HG02943 (cell line): Measurements from ENCODE around the gene OGFOD3.
"Not testable (repeated sequence)": the region's sequence is repeated elsewhere in the genome, so short reads cannot be mapped to it uniquely, and the experiment has no call there.

ENCODE experiments used
- ATAC-seq: cut with Tn5 transposase; IDR thresholded peaks from one replicate; pipeline ENCODE4 v1.9.1; 2021; ENCODE audit warnings: mild to moderate bottlenecking, low read depth, moderate library complexity; ENCODE audit not compliant: unreplicated experiment

OGFOD3 gene

DNA sequence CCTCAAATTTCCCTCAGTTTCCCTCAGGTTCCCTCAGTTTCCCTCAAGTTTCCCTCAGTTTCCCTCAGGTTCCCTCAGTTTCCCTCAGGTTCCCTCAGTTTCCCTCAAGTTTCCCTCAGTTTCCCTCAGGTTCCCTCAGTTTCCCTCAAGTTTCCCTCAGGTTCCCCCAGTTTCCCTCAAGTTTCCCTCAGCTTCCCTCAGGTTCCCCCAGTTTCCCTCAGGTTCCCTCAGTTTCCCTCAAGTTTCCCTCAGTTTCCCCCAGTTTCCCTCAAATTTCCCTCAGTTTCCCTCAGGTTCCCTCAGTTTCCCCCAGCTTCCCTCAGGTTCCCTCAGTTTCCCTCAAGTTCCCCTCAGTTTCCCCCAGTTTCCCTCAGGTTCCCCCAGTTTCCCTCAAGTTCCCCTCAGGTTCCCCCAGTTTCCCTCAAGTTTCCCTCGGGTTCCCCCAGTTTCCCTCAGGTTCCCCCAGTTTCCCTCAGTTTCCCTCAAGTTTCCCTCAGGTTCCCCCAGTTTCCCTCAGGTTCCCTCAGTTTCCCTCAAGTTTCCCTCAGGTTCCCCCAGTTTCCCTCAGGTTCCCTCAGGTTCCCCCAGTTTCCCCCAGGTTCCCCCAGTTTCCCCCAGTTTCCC is 58.8 kb downstream of the OGFOD3 start:
- ATAC-seq: not testable (repeated sequence)

DNA sequence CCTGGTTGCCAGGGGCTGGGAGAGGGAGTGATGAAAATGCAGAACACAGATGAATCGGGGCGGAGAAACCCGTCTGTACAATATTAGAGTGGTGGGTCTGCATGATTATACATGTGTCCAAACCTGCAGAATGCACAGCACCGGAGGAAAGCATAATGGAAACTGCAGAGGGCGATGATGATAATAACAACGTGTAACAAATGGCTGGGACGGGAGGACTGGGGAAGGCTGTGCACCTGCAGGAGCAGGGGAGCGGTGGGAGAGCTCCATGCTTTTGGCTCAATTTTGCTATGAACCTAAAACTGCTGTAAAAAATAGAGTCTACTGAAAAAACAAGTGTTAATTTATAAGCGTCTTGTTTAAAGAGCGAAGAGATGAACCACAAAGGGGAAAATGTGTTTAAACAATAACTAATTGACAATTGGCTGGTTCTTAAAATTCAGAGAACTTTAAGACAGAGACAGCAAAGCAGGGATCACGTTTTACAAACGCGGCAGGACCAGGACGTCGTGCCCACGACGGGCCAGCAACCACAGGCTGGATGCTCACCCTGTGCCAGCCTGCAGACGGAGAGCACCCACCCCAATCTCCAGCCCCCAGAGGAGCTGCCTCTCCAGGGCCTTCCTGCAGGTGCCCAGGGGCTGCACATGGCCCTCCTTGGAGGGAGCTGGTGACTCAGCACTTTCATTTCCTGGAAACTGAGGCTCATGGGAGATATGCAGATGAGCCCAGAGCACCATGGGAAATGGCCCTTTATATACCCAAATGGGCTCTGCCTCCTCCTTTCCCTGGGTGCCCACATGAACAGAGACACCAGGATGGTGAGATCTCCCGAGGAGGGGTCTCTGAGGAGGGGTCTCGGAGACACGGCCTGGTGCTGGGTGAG is 59.7 kb downstream of the OGFOD3 start, which contains the start of gene TEX19:
TEX19 (plus strand) TSS at position 783 of the 886 bp plus-strand sequence. CDS start 2,904 bp downstream, outside the sequence.
- no peak for ATAC-seq

DNA sequence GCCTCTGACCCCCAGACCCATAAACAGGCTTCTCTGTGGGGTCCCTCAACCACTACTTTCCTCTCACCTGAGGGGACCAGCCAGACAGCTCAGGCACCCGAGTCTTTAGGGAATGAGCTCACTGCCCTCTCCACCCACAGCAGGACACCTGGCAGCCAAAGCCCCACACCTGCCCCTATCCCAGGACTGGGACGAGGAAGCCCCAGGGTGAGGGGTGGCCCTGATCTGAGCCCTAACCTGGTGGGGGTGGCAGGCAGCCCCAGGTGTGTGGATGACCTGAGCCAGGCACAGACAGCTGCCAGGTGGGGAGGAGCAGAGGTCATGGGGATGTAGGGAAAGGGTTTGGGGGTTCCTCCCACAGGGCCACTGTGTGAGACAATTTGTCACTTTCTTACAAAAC is 61.0 kb downstream of the OGFOD3 start:
- ATAC-seq: no peak

DNA sequence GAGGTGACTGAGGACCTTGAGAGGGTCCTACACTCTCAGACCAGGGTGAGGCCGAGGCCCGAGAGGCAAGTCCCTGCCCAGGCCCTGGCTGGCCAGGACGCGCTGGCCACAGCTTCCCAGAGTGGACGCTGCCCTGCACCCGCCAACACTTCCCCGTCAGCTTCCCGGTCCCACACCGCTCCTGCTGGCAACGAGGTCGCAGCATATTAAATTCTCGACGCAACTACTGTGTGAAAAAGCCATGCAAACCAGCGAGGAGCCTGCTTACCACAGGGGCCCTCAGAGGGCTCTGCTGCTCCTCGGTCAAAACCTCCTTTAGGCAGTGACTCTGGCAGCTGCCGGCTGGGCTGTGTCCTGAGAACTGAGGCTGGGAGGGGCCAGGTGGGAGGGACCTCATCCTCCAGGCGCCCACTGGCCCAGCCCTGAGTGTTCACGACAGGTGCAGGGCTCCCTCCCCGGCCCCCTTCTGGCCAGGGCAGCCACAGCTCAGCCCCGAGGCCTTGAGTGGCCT is 61.5 kb downstream of the OGFOD3 start:
- ATAC-seq: no peak

DNA sequence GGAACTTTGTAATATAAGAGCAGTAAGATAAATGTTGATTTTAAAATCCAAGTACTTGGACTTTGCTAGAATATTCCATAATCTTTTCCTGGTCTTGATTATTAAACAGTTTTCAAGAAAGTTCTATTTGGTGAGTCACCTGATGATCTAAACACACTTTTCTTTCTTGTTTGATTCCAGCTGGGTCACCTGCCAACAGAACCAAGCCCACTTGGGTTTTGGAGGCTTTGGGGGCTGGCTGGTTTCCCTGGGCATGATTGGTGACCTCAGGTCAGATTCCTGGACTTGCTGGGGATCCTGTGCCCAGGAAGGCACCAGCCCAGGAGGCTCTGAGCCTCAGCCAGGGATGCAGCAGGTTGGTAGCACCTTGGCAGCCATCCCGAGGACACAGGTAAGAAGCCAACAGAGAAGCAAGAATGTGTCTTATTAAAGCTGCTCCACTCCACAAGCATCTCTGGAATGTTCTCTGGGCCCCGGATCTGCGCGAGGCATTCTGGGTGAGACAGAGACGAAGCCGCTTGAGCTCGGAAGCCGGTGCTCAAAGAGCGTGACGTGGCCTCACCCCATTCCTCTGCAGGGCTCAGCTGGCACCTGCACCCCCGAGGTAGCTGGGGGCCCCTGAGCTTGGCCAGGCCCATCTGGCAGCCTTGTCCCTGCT is 62.5 kb downstream of the OGFOD3 start:
- ATAC-seq: no peak

DNA sequence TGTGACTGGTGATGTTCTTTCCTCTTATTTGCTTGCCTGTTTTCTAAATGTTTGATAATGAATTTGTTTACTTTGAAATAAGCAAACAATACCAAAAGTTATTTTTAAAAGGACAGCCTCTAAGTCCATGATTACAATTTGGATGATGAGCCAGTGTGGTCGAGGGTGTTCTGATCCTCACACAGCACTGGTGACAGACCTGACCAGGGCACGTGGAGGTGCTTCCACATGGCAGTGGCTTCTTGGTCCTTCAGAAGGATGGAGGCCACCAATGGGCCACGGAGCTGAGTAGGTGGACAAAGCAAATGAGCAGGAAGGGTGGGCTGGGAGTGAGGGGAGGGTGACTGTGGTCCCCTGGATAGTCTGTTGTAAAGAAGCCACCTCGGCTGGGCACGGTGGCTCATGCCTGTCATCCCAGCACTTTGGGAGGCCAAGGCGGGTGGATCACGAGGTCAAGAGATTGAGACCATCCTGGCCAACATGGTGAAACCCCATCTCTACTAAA is 63.5 kb downstream of the OGFOD3 start:
- ATAC-seq: no peak

DNA sequence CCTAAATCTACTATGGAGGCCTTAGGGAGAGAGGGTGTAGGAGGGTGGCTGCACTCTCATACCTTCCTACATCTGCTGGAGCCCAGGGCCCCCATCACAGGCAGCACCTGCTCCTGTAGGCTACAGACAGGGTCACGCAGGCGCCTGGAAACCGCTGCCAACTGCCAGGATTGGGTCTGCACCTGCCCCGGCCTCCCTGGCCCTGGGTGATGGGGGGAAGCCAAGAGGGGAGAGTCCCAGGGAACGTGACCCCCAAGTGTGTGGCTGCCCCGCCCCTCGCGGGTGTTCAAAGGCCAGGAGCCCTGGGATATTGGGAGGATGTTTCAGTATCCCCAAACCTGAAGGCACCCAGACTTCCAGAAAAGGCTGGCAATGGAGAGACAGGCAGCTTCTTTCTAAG is 64.9 kb downstream of the OGFOD3 start:
- ATAC-seq: no peak

DNA sequence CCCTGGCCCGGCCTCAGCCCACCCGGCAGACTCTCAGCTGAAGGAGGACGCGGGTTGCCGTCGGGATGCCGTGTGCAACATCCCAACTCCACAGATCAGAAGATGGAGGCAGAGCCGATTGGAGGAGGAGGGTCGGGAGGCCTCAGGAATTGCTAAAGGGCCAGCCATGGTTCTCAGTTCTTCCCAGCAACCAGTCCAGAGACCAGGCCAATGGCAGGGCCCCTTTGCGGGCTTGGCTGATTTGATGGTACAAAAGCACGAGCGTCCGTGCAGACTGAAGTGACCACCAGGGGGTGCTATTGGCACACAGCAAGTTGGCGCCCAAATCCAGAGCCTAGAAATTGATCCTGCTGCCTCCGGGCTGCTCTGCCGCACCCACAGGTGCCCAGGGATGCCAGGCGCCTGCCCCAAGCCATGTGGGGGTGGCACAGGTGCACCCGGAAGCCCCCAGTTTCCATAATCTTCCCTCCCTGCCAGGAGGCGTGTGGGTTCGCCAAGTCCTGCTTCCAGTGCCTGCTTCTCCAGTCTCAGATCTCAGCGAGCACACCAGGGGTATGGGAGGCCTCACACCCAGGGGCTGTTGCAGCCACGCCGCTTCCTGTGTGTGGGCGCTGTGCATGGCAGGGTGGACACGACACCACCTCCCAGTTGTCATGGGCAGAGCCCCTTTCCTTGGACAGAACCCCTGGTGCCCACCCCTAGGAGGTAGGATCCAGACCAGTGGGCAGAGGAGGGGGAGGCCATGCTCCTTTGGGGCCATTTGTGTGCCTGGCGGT is 66.5 kb downstream of the OGFOD3 start:
- ATAC-seq: no peak

DNA sequence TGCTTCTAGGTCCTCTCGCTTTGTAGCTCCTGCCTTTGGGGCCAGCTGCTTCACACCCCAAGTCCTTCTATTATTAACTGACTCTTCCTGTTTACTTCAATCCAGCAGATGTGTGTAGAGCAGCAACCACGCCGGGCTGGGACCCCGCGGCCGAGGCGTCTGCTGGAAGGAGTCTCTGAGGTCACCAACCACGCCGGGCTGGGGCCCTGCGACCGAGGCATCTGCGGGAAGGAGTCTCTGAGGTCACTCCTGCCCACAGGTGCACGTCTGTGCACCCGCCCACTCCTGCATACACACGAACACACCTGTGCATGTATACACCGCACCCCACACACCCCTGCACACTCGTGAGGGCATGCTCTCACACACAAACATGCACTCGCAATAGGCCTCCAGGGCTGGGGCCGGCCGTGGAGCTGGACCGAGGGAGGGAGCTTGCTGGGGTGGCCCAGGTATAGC is 67.1 kb downstream of the OGFOD3 start:
- ATAC-seq: no peak

DNA sequence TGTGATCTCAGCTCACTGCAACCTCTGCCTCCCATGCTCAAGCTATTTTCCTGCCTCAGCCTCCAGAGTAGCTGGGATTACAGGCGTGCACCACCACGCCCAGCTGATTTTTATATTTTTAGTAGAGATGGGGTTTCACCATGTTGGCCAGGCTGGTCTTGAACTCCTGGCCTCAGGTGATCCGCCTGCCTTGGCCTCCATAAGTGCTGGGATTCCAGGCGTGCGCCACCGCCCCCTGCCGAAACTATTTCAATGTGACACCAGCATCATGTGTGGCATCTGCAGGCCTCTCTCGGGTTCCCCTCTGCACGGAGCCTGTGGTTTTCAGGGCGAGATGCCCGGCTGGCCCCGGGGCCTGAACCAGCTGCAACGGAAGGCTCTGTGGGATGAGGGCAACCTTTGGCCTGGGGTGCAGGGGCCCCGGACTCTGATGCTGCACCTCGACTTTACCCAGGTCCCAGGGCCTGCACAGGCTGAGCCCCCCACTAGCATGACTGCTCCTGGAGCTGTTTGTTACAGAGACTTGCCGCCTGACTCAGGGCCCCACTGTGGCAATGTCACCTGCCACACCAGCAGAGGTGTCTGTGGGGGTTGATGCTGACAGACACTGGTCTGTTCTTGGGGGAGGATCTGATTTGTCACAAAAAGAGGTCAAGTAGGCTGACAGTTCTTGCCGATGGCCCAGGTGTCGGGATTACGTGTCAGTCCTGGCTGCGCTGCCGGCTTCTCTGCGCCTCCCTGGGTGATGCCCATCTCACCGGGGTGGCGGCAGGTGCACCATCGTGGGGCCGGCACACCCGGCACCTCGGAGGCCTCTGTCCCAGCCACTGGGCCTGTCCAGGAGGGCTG is 68.0 kb downstream of the OGFOD3 start:
- no peak for ATAC-seq

DNA sequence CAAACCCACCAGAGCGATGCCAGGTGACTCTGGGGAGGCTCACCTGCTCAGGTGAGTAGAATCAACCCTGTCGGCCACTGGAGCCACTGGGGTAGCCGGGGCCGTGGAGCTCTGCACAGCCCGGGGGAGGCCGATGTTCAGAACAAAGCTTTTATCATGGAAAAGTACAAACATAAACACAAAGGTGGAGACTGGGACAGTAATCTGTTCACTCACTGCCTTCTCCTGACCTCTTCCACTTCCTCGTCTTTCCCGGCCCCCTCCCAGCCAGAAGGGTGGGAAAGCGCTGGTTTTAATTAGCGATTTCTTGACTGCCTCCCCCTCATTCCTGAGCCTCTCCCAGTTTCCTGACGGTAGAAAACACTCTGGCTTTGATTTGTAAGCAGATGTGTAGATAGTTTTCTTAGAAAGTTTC is 69.1 kb downstream of the OGFOD3 start:
- ATAC-seq: no peak

DNA sequence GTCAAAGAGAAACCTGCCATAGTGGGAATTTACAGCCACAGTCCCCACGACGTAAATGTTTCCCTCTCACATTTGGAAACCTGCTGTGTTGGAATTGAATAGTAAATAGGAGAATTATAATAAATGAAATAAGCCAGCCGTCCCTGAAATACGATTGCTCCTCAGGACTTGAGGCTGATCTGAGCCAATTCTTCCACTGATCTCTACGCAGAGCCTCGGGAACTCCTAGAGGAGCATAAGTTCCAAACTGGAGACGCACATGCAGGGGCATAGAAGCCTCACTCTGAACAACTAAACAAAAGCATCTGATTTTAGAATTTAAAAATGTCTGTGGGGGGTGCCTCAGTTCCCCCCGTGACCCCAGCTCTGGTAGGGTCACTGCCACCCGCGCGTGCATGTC is 69.5 kb downstream of the OGFOD3 start:
- ATAC-seq: no peak

DNA sequence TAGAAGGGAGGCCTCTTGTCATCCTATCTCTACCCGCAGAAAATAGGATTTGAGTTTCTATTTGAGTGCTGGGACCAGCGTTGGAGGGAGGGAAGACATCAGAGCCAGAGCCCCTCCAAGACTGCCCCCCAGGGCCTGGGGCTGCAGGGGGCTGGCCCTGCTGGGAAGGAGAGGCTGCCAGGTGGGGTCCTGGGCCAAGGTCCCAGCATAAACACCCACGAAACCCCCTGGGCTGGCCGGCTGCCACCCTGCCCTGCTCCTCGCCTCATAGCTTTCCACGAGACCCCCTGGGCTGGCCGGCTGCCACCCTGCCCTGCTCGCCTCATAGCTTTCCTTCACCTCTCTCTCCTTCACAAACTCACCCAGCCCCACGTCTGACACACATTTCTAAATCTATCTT is 70.0 kb downstream of the OGFOD3 start:
- ATAC-seq: no peak

DNA sequence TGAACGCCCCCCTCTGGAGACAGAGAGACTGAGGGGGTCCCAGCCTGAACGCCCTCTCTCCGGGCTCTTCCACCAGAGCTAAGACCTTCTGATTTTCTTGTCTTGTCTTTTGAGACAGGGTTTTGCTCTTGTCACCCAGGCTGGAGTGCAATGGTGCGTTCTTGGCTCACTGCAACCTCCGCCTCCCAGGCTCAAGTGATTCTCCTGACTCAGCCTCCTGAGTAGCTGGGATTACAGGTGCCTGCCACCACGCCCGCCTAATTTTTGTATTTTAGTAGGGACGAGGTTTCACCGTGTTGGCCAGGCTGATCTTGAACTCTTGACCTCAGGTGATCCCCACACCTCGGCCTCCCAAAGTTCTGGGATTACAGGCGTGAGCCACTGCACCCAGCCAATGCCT is 70.4 kb downstream of the OGFOD3 start:
- not testable (repeated sequence) for ATAC-seq

DNA sequence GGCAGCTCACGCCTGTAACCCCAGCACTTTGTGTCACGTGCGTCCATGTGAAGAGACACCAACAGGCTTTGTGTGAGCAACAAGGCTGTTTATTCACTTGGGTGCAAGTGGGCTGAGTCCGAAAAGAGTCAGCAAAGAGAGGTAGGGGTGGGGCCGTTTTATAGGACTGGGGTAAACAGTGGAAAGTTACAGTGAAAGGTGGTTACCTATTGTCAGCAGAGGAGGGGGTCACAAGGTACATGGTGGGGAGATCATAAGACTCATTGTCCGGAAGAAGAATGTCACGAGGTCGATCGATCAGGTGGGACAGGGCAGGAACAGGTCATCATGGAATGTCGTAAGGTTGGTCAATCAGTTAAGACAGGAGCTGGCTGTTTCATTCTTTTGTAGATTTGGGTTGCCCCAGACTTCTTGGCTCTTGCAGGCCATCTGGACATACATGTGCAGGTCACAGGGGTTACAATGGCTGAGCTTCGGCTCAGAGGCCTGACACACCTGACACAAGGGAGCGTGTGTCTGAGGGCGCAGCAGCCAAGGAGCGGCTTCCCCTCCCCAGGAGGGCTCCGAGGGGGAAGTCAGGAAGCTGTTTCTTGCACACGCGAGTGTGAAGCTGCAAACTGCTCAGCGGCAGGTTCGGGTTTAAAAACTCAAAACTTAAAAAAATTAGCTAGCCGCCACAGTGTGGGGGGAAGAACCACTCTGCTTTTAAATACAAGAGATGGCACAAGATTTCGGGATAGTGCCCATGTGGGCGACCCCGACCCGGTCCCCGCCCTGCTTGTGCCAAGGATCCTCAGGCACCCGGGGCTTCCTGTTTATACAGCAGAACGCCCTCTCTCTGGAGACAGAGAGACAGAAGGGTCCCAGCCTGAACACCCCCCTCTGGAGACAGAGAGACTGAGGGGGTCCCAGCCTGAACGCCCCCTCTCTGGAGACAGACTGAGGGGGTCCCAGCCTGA is 71.8 kb downstream of the OGFOD3 start:
- no peak for ATAC-seq

DNA sequence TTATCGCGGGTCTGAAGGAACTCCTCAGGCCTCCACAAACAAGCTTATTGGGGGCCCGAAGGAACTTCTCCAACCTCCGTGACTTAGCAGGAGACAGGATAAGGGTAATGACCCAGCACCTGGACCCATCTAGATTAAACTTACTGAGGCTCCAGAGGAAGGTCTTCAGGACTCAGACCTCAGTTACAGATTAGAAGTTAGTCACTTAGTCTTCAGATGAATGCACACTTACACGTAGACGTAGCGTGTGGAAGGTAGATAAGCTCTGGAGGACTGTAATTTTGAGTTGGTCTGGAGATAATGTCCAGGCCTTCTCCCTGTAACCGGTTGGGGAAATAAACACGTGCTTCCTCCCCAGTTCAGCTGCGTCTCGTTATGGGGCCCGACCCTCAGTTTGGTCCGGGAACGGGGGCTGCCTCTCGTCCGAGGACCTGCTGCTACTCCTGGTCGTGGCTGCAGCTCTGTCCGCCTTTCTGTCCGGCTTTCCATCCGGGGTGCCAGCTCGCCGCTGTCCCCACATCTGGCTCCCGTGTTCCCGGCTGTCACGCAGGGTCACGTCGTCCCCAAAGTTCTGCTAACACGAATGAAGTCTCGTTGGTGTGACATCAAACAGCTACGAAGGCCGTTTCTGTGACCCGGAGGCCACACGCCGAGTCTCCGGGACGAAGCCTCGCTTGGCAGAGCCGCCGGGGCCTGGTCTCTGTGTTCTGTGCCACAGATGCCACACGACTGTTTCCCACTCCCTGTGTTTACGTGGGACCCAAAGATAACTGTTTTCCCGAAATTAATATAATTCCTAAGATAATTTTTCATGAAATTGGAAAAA is 73.0 kb downstream of the OGFOD3 start:
- ATAC-seq: no peak

DNA sequence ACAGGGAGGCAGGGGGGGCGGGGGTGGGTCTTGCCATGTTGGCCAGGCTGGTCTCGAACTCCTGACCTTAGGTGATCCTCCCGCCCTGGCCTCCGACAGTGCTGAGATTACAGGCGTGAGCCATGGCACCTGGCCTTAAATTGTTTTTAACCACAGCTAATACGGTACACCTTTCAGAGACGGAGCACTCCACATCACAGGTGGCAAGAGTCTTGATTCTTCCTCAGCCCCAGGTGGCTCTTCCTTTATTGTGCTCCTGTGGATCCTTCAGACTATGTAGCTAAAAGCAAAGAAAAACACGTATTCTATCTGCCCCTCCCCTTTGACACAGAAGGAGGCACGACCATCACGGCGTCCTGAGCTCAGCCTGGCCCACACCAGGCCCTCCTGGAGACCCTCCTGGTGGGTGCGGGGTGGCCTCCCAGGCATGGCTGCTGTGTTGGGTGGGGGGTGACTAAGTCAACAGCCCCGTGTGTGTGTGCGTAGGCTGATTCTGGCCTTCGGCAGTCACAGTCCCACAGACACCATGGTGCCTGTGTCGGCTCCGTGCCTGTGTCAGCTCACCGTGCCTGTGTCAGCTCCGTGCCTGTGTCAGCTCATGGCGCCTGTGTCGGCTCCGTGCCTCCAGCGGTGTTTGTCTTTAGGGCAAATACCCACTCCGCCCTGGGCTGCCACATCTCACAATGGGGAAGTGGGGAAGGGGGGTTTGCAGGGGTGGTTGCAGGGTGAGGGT is 74.0 kb downstream of the OGFOD3 start:
- no peak for ATAC-seq
